Hindlimb muscle (tissue), 1 donor: ENCODE measurements around the gene CENPP. TPM values are rescaled to one million over a fixed set of nuclear protein-coding genes. Genes with fewer than 3 reads are reported as not detected.
"Not testable (repeated sequence)": the region's sequence is repeated elsewhere in the genome, so short reads cannot be mapped to it uniquely, and the experiment has no call there.

Experiments
- DNase-seq: peaks from one replicate; pipeline ENCODE4 v3.0.0-alpha.2; 2013
- polyA plus RNA-seq: library from polyadenylated mRNA; unstranded; fragments of 120-200 nt; gene quantifications from one replicate; pipeline ENCODE4 v1.2.1, GENCODE V29; 2013; ENCODE audit not compliant: insufficient read length

CENPP gene
- polyA plus RNA-seq, 1 donor = 4.9 TPM

GRCh38 chr9:92381775-92382174 is 56.0 kb downstream of the CENPP start:
- DNase-seq = no peak

- DNase-seq = no peak
Measured at GRCh38 chr9:92384375-92384774, 58.6 kb downstream of the CENPP start.

- DNase-seq = peak; percentile 40
Measured at GRCh38 chr9:92385001-92385400, 59.2 kb downstream of the CENPP start.

- DNase-seq = no peak
Measured at GRCh38 chr9:92385477-92385876, 59.7 kb downstream of the CENPP start.

- DNase-seq = no peak
Measured at GRCh38 chr9:92385953-92386352, 60.2 kb downstream of the CENPP start.

GRCh38 chr9:92392690-92393089 is 66.9 kb downstream of the CENPP start:
- DNase-seq = no peak

GRCh38 chr9:92393686-92394085 is 67.9 kb downstream of the CENPP start:
- DNase-seq = no peak

GRCh38 chr9:92395617-92396016 is 69.9 kb downstream of the CENPP start:
- DNase-seq = no peak

GRCh38 chr9:92397853-92398252 is 72.1 kb downstream of the CENPP start:
- no peak for DNase-seq

GRCh38 chr9:92402360-92402759 is 76.6 kb downstream of the CENPP start:
- no peak for DNase-seq

- DNase-seq = no peak
Measured at GRCh38 chr9:92402826-92403745, 77.3 kb downstream of the CENPP start.

GRCh38 chr9:92404042-92404836 is 78.5 kb downstream of the CENPP start, which contains the start of gene OGN:
Gene OGN, minus strand, starts transcription at chr9:92404578. Its CDS starts 1,171 bp downstream, at chr9:92403407.
- DNase-seq = peak; percentile 86

- DNase-seq = no peak
Measured at GRCh38 chr9:92405818-92406217, 80.1 kb downstream of the CENPP start.

- DNase-seq = no peak
Measured at GRCh38 chr9:92406477-92406876, 80.7 kb downstream of the CENPP start.

- no peak for DNase-seq
Measured at GRCh38 chr9:92407818-92408217, 82.1 kb downstream of the CENPP start.

GRCh38 chr9:92408747-92409478 is 83.2 kb downstream of the CENPP start:
- no peak for DNase-seq

GRCh38 chr9:92411157-92411556 is 85.4 kb downstream of the CENPP start:
- not testable (repeated sequence) for DNase-seq

GRCh38 chr9:92414566-92414965 is 88.8 kb downstream of the CENPP start:
- no peak for DNase-seq

GRCh38 chr9:92422611-92423338 is 97.0 kb downstream of the CENPP start:
- no peak for DNase-seq

- no peak for DNase-seq
Measured at GRCh38 chr9:92423612-92424011, 97.9 kb downstream of the CENPP start.

GRCh38 chr9:92424340-92424739 is 98.6 kb downstream of the CENPP start, which contains the start of gene OMD:
Gene OMD, minus strand, starts transcription at chr9:92424471. Its CDS starts 6,913 bp downstream, at chr9:92417558.
- no peak for DNase-seq

GRCh38 chr9:92425474-92425873 is 99.7 kb downstream of the CENPP start:
- DNase-seq = no peak
